ENCODE results near the gene ASCL4. TPM values are rescaled to one million over a fixed set of nuclear protein-coding genes. Genes with fewer than 3 reads are reported as not detected.

The ASCL4 gene
- polyA plus RNA-seq, 1 of the 3 experiments (the other 2 are of a cell fraction), result not detected

DNA sequence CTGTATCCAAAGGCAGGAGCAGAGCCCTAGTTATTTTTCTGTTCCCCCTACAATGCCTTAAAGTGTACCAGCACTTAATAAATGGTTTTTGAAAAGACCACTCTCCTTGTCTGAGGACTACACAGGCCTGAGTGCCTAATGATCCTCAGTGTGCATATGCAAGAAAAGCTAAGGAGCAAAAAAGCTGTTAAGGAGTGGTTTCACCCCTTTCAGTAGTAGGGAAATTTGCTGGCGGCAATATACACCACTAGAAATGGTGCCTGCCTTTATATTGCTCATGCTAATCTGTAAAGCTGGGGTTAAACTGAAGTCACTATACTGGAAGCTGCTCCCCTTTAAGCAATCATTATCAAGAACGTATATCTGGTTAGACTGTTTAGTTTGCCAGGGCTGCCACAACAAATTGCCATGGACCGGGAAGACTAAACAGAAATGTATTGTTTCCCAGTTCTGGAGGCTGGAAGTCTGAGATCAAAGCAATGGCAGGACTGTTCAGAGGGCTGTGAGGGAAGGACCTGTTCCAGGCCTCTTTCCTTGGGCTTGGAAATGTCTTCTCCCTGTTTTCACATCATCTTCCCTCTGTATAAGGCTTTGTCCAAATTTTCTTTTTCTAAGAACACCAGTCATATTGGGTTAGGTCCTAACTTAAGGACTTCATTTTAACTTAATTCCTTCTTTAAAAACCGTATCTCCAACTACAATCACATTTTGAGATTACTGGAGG lies 43.7 kb upstream of the ASCL4 start:
- H3K79me2 ChIP-seq (ENCODE audit: insufficient read depth), result no peaks in the 10 kb centered on the region

More for the DNA sequence above, 43.7 kb upstream of the ASCL4 start:
- no peak overlapping the region for H3K9ac ChIP-seq
- peaks cover 6% of the 10 kb centered on the region for H3F3A ChIP-seq (replicated peaks; ENCODE audit: insufficient read depth)
- POLR2A ChIA-PET, result no interaction called here
- H3K36me3 ChIP-seq (replicated peaks in 1 of 2; ENCODE audit: control insufficient read depth in 1 of 2, insufficient read depth in 2 of 2, low read length in 1 of 2), result peaks cover 30 to 33% of the 10 kb centered on the region in 2 experiments
- no peak overlapping the region for H3K27ac ChIP-seq (ENCODE audit: low read depth in 2 of 2, low read length in 1 of 2)
- H3K4me3 ChIP-seq (ENCODE audit: low read depth in 2 of 2, low read length in 1 of 2), result no peak overlapping the region
- CTCF ChIA-PET, result interaction anchor here (1.9 kb wide), 1 partner anchor 154 kb away, joined by 6 read pairs; no protein-coding TSS in a partner anchor
- H3K4me1 ChIP-seq (ENCODE audit: control insufficient read depth in 1 of 2, insufficient read depth in 2 of 2, low read depth in 1 of 2, low read length in 1 of 2), result no peaks in the 10 kb centered on the region; a peak in 1 of 4 replicates
- no peaks in the 10 kb centered on the region for H3K9me3 ChIP-seq
- no peak for DNase-seq
- H4K20me1 ChIP-seq (ENCODE audit: insufficient read depth), result no peaks in the 10 kb centered on the region
- H3K27me3 ChIP-seq (ENCODE audit: insufficient read depth), result no peaks in the 10 kb centered on the region
- no peak overlapping the region for H3K4me2 ChIP-seq
- no peaks in the 10 kb centered on the region for H3K9me2 ChIP-seq
- TF ChIP-seq, protein P1, sequence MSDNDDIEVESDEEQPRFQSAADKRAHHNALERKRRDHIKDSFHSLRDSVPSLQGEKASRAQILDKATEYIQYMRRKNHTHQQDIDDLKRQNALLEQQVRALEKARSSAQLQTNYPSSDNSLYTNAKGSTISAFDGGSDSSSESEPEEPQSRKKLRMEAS (IDR thresholded peaks at IDR 0.05; ENCODE audit: low read depth), result no peak
- TF ChIP-seq, protein P2, sequence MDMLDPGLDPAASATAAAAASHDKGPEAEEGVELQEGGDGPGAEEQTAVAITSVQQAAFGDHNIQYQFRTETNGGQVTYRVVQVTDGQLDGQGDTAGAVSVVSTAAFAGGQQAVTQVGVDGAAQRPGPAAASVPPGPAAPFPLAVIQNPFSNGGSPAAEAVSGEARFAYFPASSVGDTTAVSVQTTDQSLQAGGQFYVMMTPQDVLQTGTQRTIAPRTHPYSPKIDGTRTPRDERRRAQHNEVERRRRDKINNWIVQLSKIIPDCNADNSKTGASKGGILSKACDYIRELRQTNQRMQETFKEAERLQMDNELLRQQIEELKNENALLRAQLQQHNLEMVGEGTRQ (IDR thresholded peaks at IDR 0.05; ENCODE audit: borderline replicate concordance, low read depth, low read length), result no peak
- TF ChIP-seq, protein P3, sequence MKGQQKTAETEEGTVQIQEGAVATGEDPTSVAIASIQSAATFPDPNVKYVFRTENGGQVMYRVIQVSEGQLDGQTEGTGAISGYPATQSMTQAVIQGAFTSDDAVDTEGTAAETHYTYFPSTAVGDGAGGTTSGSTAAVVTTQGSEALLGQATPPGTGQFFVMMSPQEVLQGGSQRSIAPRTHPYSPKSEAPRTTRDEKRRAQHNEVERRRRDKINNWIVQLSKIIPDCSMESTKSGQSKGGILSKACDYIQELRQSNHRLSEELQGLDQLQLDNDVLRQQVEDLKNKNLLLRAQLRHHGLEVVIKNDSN (IDR thresholded peaks at IDR 0.05; ENCODE audit: borderline replicate concordance, low read depth), result no peak
- no peak for TF ChIP-seq POLR2AphosphoS5 (IDR thresholded peaks at IDR 0.05; ENCODE audit: low read depth, low read length)
- no peak for TF ChIP-seq GABPA (IDR thresholded peaks at IDR 0.05; ENCODE audit: low read depth)
- TF ChIP-seq EP300 (IDR thresholded peaks at IDR 0.05; ENCODE audit: borderline replicate concordance in 1 of 2, low read depth in 1 of 2, low read length in 1 of 2), result no peak
- TF ChIP-seq ELF1 (IDR thresholded peaks at IDR 0.05), result no peak
- TF ChIP-seq NFIC (IDR thresholded peaks at IDR 0.05; ENCODE audit: borderline replicate concordance), result no peak
- TF ChIP-seq NRF1 (IDR thresholded peaks at IDR 0.05; ENCODE audit: low read depth, low read length), result no peak
- TF ChIP-seq, protein P4, sequence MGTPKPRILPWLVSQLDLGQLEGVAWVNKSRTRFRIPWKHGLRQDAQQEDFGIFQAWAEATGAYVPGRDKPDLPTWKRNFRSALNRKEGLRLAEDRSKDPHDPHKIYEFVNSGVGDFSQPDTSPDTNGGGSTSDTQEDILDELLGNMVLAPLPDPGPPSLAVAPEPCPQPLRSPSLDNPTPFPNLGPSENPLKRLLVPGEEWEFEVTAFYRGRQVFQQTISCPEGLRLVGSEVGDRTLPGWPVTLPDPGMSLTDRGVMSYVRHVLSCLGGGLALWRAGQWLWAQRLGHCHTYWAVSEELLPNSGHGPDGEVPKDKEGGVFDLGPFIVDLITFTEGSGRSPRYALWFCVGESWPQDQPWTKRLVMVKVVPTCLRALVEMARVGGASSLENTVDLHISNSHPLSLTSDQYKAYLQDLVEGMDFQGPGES (IDR thresholded peaks at IDR 0.05; ENCODE audit: low read depth, low read length), result no peak
- TF ChIP-seq RCOR1 (IDR thresholded peaks at IDR 0.05; ENCODE audit: low read length), result no peak
- TF ChIP-seq, protein P5, sequence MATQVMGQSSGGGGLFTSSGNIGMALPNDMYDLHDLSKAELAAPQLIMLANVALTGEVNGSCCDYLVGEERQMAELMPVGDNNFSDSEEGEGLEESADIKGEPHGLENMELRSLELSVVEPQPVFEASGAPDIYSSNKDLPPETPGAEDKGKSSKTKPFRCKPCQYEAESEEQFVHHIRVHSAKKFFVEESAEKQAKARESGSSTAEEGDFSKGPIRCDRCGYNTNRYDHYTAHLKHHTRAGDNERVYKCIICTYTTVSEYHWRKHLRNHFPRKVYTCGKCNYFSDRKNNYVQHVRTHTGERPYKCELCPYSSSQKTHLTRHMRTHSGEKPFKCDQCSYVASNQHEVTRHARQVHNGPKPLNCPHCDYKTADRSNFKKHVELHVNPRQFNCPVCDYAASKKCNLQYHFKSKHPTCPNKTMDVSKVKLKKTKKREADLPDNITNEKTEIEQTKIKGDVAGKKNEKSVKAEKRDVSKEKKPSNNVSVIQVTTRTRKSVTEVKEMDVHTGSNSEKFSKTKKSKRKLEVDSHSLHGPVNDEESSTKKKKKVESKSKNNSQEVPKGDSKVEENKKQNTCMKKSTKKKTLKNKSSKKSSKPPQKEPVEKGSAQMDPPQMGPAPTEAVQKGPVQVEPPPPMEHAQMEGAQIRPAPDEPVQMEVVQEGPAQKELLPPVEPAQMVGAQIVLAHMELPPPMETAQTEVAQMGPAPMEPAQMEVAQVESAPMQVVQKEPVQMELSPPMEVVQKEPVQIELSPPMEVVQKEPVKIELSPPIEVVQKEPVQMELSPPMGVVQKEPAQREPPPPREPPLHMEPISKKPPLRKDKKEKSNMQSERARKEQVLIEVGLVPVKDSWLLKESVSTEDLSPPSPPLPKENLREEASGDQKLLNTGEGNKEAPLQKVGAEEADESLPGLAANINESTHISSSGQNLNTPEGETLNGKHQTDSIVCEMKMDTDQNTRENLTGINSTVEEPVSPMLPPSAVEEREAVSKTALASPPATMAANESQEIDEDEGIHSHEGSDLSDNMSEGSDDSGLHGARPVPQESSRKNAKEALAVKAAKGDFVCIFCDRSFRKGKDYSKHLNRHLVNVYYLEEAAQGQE (IDR thresholded peaks at IDR 0.05; ENCODE audit: low read depth, low read length), result no peak
- TF ChIP-seq YY1 (IDR thresholded peaks at IDR 0.05; ENCODE audit: low read depth), result no peak
- TF ChIP-seq, protein P6, sequence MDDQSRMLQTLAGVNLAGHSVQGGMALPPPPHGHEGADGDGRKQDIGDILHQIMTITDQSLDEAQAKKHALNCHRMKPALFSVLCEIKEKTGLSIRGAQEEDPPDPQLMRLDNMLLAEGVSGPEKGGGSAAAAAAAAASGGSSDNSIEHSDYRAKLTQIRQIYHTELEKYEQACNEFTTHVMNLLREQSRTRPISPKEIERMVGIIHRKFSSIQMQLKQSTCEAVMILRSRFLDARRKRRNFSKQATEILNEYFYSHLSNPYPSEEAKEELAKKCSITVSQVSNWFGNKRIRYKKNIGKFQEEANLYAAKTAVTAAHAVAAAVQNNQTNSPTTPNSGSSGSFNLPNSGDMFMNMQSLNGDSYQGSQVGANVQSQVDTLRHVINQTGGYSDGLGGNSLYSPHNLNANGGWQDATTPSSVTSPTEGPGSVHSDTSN (IDR thresholded peaks at IDR 0.05), result no peak
- TF ChIP-seq GATA2 (CRISPR knock-in tag; IDR thresholded peaks at IDR 0.05), result no peak
- no peak for TF ChIP-seq SMC3 (IDR thresholded peaks at IDR 0.05; ENCODE audit: low read depth, low read length)
- TF ChIP-seq MEF2A (IDR thresholded peaks at IDR 0.05; ENCODE audit: borderline replicate concordance, low read depth), result no peak
- WGBS (ENCODE audit: low lambda C conversion rate), result 77% methylated on average over 4 of the region's 4 CpGs
- no peak overlapping the region for H2AFZ ChIP-seq (ENCODE audit: low read depth)
